ENCODE results near the gene CRB2.

The CRB2 gene

DNA sequence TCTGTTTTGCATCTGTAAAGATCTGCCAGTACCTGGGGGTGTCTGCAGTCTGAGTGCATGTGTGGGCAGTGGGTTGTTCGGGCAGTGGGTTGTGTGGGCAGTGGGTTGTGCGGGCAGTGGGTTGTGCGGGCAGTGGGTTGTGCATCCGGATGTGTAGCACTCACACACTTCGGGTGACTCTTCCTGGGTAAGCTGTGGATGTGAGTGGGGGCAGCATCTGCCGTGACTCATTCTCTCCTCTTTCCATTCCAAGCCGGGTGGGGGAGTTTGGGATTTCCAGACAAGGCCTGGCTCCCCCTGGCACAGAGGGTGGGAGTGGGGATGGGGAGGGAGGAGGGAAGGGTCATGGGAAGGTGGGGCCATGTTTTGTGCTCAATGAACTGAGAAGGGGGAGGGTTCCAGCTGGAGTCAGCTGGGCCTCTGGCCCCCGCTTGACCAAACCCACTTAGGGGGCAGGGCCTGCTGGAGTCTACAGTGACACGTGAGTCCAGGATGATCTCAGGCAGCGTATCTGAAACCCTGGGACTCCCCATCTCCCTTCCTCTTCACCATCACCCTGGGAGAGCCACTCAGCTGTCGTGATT lies 8.3 kb downstream of the CRB2 start:
- peak; percentile 86 for DNase-seq (ENCODE audit: low spot score)

DNA sequence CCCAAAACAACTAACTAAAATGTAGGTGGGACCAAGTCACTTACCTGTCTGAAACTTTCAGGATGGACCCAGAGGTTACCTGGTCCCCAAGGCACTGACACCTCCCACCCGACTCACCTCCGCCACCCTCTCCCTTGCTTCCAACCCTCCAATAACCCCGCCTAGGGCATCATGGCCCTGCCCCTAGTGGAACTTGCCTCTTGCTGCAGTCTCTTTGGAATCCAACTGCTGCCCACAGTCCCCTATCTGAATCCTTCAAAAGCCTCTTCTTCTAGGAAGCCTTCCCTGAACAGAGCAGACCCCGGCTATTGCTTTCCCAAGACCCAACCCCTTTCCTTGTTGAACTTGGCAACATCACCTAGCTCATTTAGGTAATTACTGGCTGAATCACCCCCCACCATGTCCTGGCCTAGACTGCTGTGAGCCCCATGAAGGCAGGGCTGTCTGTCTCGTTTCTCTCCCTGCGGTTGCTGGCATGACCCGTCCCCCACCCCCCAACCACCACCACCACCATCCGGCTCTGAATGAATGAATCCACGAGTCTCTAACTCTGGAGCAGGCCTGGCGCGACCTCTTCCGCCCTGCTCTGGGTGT lies 9.4 kb downstream of the CRB2 start:
- DNase-seq (ENCODE audit: low spot score) = no peak

DNA sequence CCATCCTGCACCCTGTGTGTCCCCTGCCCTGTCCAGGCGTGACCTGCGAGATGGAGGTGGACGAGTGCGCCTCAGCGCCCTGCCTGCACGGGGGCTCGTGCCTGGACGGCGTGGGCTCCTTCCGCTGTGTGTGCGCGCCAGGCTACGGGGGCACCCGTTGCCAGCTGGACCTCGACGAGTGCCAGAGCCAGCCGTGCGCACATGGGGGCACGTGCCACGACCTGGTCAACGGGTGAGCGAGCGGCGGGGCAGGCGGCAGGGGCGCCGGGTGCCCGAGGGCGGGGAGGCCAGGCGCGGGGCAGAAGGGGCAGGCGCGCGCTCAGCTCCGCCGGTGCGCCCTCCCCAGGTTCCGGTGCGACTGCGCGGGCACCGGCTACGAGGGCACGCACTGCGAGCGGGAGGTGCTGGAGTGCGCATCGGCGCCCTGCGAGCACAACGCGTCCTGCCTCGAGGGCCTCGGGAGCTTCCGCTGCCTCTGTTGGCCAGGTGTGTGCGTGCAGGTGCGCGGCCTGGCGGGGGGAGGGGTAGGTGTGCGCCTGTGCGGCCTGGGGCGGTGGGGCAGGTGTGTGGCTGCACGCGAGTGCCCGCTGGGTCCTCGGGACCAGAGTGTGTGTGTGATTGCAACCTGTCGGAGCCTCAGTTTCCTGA lies 10.0 kb downstream of the CRB2 start:
- DNase-seq (ENCODE audit: low spot score) = no peak

DNA sequence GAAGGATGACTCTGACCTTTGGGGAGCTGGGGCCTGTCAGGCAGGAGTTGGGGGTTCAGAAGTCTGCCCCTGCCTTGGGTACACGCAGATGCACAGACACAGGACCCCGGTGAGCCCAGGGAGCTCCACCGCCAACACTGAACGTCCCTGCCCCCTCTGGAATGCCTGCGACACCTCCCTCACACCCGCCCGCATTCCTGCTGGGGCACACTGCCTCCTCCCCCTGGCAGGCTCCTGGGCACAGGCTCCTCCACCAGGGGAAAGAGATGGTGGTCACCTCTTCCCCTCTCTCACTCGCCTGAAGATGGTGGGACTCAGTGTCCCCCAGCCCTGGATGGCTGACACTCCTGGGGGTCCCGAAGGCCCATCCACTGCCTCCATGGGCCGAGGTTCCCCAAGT lies 12.0 kb downstream of the CRB2 start:
- DNase-seq (ENCODE audit: low spot score) = no peak

DNA sequence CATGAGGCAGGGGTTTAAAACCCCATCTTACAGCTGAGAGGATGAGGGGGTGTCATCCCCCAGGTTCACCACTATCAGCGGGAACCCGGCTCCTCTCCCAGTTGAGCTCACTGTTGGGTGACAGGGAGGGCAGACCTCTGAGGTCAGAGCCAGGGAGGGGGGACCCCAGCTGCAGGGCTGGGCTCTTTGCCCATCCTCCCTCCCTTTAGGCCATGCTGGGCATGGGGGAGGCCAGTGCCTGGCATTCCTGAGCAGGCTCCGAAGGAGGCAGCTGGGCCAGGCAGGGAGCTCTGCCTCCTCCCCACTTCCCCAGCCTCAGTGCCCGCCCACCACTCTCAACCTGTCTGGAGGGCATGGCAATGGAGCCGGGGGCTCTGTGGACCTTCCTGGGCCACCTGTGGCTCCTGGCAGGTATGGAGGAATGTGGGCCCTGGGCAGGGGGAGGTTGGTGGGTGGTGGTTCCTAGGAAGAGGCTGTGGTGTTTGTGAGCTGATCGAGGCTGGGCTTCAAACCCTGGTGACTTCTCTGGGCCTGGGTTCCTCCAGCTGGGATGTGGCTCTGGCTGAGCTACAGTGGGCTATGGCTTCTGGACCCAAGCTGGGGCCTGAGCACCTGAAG lies 12.6 kb downstream of the CRB2 start:
- peak; percentile 86 for DNase-seq (ENCODE audit: low spot score)

DNA sequence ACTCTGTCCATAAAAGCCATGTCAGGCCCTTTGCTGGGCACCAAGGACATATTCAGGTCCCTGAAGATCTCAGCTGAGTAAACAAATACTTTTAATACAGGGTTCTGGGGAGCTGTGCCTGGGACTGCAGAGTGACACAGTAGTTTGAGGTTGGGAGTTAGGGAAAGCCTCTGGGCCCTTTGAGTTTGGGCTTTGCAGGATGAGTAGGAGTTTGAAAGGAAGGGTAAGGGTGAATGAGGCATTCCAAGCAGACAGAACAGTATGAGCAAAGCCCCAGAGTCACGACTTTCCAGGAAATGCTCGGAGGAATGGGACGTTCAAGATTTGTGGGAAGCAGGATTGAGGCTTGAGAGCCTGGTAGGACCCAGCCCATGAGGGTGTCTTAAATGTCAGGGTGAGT lies 13.3 kb downstream of the CRB2 start:
- DNase-seq (ENCODE audit: low spot score) = no peak

DNA sequence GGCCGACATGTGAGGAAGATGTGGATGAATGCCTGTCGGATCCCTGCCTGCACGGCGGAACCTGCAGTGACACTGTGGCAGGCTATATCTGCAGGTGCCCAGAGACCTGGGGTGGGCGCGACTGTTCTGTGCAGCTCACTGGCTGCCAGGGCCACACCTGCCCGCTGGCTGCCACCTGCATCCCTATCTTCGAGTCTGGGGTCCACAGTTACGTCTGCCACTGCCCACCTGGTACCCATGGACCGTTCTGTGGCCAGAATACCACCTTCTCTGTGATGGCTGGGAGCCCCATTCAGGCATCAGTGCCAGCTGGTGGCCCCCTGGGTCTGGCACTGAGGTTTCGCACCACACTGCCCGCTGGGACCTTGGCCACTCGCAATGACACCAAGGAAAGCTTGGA lies 14.1 kb downstream of the CRB2 start:
- DNase-seq (ENCODE audit: low spot score) = no peak

DNA sequence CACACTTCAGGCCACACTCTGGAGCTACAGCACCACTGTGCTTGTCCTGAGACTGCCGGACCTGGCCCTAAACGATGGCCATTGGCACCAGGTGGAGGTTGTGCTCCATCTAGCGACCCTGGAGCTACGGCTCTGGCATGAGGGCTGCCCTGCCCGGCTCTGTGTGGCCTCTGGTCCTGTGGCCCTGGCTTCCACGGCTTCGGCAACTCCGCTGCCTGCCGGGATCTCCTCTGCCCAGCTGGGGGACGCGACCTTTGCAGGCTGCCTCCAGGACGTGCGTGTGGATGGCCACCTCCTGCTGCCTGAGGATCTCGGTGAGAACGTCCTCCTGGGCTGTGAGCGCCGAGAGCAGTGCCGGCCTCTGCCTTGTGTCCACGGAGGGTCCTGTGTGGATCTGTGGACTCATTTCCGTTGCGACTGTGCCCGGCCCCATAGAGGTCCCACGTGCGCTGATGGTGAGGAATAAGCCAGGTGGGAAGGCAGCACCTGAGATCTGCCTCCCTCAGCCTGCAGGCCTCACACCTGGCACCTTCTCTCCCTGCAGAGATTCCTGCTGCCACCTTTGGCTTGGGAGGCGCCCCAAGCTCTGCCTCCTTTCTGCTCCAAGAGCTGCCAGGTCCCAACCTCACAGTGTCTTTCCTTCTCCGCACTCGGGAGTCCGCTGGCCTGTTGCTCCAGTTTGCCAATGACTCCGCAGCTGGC lies 14.7 kb downstream of the CRB2 start:
- no peak for DNase-seq (ENCODE audit: low spot score)

DNA sequence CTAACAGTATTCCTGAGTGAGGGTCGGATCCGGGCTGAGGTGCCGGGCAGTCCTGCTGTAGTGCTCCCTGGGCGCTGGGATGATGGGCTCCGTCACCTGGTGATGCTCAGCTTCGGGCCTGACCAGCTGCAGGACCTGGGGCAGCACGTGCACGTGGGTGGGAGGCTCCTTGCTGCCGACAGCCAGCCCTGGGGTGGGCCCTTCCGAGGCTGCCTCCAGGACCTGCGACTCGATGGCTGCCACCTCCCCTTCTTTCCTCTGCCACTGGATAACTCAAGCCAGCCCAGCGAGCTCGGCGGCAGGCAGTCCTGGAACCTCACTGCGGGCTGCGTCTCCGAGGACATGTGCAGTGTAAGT lies 15.2 kb downstream of the CRB2 start:
- no peak for DNase-seq (ENCODE audit: low spot score)

DNA sequence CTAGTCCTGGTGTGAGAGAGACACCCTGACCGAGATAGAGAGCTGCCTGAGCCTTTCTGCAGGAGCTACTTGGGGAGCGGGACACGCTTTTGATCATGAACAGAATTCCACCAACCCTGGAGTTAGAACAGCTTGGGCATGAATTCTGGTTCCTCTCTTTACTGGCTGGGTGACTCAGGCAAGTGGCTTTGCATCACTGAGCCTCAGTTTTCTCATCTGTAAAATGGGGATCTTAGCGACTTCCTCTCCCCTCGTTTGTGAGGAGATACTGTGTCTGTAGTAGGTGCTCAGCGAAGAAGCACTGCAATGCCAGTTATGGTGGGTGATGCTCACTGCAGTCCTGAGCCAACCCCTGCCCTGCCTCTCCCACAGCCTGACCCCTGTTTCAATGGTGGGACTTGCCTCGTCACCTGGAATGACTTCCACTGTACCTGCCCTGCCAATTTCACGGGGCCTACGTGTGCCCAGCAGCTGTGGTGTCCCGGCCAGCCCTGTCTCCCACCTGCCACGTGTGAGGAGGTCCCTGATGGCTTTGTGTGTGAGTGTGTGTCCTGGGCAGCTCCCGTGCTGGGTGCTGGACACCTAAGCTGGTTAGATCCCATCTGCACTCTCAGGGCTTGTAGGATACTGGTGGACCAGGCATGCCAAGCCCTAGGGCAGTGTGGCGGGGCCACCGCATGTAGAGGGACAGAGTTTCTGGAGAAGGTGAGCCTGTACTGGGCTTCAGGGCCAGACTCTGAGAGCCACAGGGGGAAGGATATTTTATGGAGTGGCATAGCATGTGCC lies 16.0 kb downstream of the CRB2 start:
- no peak for DNase-seq (ENCODE audit: low spot score)

DNA sequence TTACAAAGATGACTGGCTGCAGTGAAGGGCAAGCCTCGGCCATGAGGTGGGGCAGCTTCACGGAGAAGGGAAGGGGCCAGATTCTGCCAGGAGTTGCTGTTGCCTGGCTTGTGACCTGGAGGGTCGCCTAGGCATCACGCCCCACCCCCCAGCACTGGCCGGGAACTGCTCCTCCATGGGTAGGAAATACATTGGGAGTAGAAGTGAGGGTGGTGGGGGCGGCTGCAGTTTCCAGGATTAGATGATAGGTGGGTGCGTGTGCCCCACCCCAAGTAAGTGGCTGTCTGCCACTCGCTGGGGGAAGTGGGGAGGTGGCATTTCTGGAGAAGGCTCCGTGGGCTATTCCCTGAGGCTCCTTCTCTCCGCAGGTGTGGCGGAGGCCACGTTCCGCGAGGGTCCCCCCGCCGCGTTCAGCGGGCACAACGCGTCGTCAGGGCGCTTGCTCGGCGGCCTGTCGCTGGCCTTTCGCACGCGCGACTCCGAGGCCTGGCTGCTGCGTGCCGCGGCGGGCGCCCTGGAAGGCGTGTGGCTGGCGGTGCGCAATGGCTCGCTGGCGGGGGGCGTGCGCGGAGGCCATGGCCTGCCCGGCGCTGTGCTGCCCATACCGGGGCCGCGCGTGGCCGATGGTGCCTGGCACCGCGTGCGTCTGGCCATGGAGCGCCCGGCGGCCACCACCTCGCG lies 16.9 kb downstream of the CRB2 start:
- DNase-seq (ENCODE audit: low spot score) = no peak

DNA sequence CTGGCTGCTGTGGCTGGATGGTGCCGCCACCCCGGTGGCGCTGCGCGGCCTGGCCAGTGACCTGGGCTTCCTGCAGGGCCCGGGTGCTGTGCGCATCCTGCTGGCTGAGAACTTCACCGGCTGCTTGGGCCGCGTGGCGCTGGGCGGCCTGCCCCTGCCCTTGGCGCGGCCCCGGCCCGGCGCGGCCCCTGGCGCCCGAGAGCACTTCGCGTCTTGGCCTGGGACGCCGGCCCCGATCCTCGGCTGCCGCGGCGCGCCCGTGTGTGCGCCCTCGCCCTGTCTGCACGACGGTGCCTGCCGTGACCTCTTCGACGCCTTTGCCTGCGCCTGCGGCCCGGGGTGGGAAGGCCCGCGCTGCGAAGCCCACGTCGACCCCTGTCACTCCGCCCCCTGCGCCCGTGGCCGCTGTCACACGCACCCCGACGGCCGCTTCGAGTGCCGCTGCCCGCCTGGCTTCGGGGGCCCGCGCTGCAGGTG lies 17.5 kb downstream of the CRB2 start:
- no peak for DNase-seq (ENCODE audit: low spot score)

DNA sequence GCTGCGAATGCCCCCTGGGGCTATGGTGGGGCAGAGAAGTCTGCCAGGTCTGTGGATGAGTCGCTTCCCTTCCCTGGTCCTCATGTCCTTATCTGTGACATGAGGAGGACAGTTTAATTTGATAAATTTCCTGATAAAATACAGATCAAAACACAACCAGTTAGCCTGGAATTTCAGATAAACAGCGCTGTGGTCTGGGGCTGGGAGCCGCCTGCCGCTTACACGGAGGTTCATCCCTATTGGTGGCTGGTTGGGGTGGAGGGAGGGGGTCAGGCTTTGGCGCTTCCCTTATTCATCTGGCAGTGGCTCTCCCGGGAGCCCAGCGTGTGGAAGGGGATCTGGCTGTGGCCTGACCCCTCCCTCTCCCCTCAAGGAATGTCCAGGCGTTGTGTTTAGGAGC lies 17.9 kb downstream of the CRB2 start:
- peak; percentile 60 for DNase-seq (ENCODE audit: low spot score)

DNA sequence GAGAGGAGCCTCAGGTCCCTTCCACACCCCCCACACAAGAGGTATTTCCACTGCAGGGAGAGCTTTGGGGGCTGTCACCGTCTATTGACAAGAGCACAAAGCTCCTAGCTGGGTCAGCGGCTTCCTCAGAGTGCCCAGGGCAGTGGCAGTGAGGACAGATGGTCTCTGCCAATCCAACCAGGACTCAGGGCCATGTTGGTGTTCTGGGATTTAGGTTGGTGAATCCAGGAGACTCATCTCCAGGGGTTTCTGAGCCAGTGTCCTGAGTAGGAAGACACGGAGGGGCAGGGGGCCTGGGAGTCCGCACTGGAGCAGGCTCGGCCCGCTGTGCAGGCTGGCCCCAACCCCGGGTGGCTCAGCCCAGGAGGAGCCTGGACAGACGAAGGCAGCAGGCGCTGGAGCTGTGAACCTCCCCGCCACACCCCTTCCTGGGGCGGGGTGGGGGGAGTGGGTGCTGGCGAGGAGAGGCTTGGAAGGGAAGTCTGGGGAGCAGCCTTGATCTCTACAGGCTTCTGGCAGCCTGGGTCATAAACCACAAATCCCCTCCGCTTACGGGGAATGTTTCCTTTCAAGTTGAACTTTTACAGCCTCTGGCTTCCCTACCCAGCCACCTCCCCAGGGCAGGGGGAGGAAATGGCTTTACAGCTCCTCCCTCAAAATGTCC lies 19.6 kb downstream of the CRB2 start:
- no peak for DNase-seq (ENCODE audit: low spot score)

DNA sequence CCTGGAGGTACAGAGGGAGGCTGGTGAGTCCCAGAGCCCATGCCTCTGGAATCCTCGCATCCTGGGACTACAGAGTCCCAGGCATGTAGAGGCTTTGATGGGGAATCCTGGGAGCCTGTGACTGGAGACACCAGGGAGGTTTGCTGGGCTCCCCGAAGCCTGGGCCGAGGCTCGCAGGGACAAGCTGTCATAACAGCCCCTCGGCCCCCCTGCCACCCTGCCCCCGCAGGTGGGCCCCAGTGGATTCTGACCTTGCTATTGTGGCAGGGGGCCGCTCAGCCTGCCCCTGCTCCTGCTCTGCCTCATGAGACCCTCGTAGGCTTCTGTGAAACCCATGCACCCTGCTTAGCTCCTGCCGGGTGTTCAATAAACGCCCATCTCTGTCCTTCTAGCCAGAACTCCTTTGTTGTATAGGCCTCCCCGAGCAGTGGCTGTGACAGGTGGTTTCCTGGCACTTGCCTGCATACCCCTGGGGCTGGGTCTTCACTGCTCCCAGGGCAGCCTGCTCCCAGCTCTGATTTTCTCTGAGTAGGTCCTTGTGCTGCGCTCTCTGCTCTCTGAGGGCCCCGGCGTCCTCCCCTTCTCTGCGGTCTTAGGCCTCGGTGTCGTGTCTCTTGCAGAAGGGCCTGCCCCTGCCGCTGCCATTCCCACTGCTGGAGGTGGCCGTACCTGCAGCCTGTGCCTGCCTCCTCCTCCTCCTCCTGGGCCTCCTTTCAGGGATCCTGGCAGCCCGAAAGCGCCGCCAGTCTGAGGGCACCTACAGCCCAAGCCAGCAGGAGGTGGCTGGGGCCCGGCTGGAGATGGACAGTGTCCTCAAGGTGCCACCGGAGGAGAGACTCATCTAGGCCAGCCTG lies 20.4 kb downstream of the CRB2 start:
- no peak for DNase-seq (ENCODE audit: low spot score)

DNA sequence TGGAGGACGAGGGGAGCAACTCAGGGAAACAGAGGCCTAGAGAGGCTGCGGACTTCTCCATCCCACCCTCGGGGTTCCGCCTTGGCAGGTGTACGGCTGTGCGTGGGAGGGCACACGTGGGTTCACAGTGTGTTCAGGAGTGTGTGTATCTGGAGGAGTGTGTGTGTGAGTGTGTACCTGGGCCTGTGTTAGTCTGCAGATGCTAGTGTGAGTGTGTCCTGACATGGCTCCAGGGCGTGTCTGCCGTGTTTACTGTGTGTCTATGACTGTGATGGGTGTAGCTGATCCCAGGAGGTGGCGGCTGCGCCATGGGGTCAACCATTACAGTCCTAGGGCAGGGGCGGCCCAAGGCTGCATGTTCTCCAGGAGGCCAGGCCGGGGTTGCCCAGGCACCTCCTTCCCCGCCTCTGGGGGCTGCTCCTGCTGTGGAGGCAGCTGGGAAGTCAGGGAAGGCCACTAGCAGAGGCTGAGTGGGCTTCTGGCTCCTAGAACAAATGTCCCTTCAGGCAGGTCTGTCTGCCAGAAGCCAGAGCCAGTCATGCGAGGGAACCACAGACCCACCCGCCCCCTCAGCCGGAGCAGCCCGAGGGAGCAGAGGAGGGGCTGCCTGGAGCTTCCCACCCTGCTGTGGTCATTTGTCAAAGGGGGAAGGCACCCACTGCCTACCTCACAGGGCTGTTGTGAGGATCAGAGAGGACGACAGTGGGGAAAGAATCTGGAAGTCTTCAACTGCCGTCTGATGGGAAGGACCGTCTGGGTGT lies 21.4 kb downstream of the CRB2 start:
- DNase-seq (ENCODE audit: low spot score) = no peak

DNA sequence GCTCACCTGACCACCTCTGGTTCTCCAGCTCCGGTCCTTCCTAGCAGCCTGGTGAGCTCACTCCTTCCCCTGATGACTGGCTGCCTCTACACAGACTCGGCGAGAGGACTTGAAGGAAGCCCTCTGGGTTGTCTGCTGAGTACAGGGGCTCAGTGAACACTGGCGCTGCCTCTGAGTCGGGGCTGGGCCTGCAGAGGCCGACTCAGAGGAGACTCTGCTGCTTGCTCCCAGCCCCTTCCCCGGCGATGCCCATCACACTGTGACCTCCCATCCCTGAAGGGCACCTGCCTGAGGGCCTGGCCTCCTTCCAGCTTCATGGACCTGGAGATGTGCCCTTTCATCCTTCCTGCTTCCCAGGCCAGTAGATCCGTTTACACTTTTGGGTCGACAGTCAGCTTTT lies 22.0 kb downstream of the CRB2 start:
- no peak for DNase-seq (ENCODE audit: low spot score)

DNA sequence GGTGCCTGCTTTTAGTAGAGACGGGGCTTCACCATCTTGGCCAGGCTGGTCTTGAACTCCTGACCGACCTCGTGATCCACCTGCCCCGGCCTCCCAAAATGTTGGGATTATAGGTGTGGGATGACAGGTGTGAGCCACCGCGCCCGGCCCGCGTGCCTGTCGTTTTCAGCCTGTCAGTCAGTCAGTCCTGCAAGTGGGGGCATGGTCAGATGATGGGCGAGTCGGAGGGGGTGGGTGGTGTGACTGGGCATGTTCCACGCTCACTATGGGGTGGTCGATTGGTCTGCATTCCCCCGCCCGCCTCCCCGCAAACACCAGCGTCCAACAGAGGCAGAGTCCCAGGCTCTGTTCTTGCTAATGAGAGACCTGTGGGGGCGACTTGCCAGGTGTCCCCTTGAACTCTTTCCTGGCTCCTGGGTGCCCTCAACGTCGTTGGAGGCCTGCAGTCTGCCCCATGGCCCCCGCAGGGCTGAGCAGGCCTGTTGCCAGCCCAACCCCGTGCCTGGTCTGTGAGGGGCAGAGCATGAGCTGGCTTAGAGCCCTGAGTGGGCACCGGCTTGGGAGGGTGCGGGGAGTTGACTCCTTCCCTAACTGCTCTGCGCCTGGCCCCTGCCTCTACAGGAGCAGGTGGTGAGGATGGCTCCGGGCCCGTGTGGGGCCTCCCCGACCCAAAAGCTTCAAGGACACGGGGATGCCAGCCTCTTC lies 23.1 kb downstream of the CRB2 start:
- DNase-seq (ENCODE audit: low spot score) = no peak

Measured in Ammon's horn (tissue), 1 donor.